Activated CD8-positive, alpha-beta T cell treated with anti-CD3 and anti-CD28 coated beads, Interleukin-2, amount 10 ng/mL, durations not matched to agents 7 days and 5 days (primary cell): ENCODE data around the gene CDKAL1. TPM values are rescaled to one million over a fixed set of nuclear protein-coding genes. Genes with fewer than 3 reads are reported as not detected.

ENCODE experiments used
- ATAC-seq: fragments of 150-1000 bp; cut with Tn5 transposase; one replicate; pipeline ENCODE4 v1.10.0; 2021; ENCODE audit warnings: moderate library complexity
- CTCF ChIA-PET: fragments of 350-600 bp; sonication (Branson Sonifier 250); formaldehyde crosslinking; loops from one replicate; lab custom pipeline; 2021; ENCODE audit warnings: antibody characterized with exemption; lab: Charles Lee
- POLR2A ChIA-PET: fragments of 350-600 bp; sonication (Branson Sonifier 250); formaldehyde crosslinking; loops from one replicate; lab custom pipeline; 2021; ENCODE audit warnings: antibody characterized with exemption; lab: Charles Lee
- DNase-seq: peaks from one replicate; pipeline ENCODE4 v3.0.0-alpha.2; 2020
- H3K27ac Mint-ChIP-seq: one replicate; pipeline ENCODE4 v1.8.0; 2021; ENCODE audit warnings: mild to moderate bottlenecking, mixed read lengths
- H3K27me3 Mint-ChIP-seq: one replicate; pipeline ENCODE4 v1.8.0; 2021; ENCODE audit warnings: low read depth, mixed read lengths
- H3K36me3 Mint-ChIP-seq: one replicate; pipeline ENCODE4 v1.8.0; 2021; ENCODE audit warnings: low read depth, mixed read lengths
- H3K4me1 Mint-ChIP-seq: one replicate; pipeline ENCODE4 v1.8.0; 2021; ENCODE audit warnings: low read depth, mixed read lengths
- H3K4me3 Mint-ChIP-seq: one replicate; pipeline ENCODE4 v1.8.0; 2021; ENCODE audit warnings: mild to moderate bottlenecking, mixed read lengths
- H3K9me3 Mint-ChIP-seq: one replicate; pipeline ENCODE4 v1.8.0; 2022; ENCODE audit warnings: mixed read lengths; ENCODE audit not compliant: insufficient read depth
- total RNA-seq, 2 experiments: library from RNA; stranded (reverse); gene quantifications; one replicate each; pipeline ENCODE4 v1.2.3, GENCODE V29; 2021

Gene CDKAL1
- total RNA-seq, 2 experiments from 2014 or later = 24.3 to 25.2 TPM

DNA sequence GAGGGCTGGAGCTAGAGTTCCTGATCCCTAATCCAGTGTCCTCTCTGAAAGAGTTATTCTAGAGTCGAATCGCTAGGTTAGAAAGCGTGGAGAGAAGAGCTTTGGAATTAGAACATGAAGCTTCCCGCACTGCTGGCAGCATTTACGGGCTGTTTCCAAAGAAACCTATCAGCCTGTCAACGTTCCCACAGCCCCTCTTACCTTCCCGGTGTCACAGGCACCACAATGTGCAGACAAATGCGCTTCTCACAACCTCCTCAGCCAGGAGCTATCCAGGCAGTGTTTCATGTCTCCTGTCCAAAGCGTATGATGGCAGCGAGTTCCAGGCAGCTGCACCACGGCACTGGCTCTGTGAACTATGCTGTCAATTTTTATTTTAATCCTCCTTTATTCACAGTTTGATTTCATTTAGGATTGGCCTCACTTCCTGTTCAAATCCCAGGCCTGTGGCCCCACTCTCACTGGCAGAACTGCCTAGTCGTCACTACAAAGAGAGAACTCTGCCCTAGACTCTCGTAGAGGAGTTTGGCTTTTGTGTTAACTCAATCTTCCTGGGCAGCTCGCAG is 736.5 kb downstream of the CDKAL1 start:
- ChIA-PET CTCF (no interaction called here), POLR2A (no interaction called here)
- no peaks in the 10 kb centered on the region for H3K36me3 Mint-ChIP-seq
- H3K4me1 Mint-ChIP-seq = no peaks in the 10 kb centered on the region
- no peaks in the 10 kb centered on the region for H3K27me3 Mint-ChIP-seq
- H3K27ac Mint-ChIP-seq = no peak overlapping the region
- H3K9me3 Mint-ChIP-seq = no peaks in the 10 kb centered on the region
- ATAC-seq = no peak
- DNase-seq = no peak
- no peak overlapping the region for H3K4me3 Mint-ChIP-seq

DNA sequence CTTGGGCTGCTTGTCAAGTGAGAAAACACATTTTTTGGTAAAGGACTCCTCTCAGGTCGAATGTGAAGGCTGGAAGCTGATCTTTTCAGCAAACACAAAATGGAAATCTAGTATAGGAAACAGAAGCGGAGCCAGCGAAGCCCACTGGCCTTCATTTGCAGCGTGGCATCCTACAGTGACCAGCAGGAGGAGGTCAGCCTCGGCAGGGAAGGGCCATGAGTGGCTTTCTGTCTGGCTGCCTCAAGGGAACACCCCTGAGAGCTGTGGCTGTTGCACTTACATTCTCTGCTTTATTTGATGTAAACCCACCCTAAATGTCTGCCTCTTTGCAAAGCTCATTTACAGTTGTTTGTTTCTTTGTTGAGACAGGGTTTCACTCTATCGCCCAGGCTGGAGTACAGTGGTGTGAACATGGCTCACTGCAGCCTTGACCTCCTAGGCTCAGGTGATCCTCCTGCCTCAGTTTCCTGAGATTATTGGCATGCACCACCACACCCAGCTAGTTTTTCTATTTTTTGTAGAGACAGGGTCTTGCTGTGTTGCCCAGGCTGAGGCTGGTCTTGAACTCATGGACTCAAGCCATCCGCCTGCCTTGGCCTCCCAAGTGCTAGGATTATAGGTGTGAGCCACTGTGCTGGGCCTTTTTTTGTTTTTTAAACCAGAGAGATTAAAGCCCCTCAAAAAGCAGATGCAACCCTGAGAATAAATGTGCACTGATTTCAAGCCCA is 737.3 kb downstream of the CDKAL1 start:
- no peak overlapping the region for H3K4me3 Mint-ChIP-seq
- CTCF ChIA-PET = no interaction called here
- DNase-seq (no peak), ATAC-seq (no peak)
- H3K27me3 Mint-ChIP-seq = no peaks in the 10 kb centered on the region
- no peaks in the 10 kb centered on the region for H3K36me3 Mint-ChIP-seq
- no peak overlapping the region for H3K27ac Mint-ChIP-seq
- H3K4me1 Mint-ChIP-seq = no peaks in the 10 kb centered on the region
- POLR2A ChIA-PET = no interaction called here
- no peaks in the 10 kb centered on the region for H3K9me3 Mint-ChIP-seq

- H3K4me1 Mint-ChIP-seq = no peaks in the 10 kb centered on the region
- H3K9me3 Mint-ChIP-seq = no peaks in the 10 kb centered on the region
- ChIA-PET POLR2A (no interaction called here), CTCF (no interaction called here)
- H3K4me3 Mint-ChIP-seq = no peak overlapping the region
- H3K27me3 Mint-ChIP-seq = peaks cover 4% of the 10 kb centered on the region
- no peak overlapping the region for H3K27ac Mint-ChIP-seq
- no peak for DNase-seq
- no peak for ATAC-seq
- no peaks in the 10 kb centered on the region for H3K36me3 Mint-ChIP-seq
These were observed 739.2 kb downstream of the CDKAL1 start for GRCh38 chr6:21273451-21273850.

DNA sequence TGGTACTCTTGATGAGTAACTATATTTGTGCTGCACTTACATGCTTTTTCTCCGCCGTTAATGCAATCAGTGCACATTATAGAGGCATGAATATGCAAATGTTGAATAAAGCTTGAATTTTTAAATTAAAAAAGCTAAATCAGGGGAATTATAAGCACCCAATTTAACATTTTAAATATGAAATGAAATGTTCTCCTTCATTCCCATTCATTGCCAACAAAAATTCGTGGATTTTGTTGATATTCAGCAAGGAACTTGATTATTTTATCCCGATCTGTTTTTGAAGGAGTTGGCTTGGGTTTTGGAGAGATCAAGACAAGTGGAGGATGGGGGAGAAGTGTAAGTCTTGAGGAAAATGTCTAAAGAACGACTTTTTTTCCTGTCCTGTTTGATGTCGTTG is 740.6 kb downstream of the CDKAL1 start:
- H3K36me3 Mint-ChIP-seq = no peaks in the 10 kb centered on the region
- H3K27me3 Mint-ChIP-seq = peaks cover 4% of the 10 kb centered on the region
- DNase-seq (no peak), ATAC-seq (no peak)
- H3K27ac Mint-ChIP-seq = no peak overlapping the region
- H3K4me3 Mint-ChIP-seq = no peak overlapping the region
- no peaks in the 10 kb centered on the region for H3K9me3 Mint-ChIP-seq
- POLR2A ChIA-PET = interaction anchor here (0.6 kb wide), 1 partner anchor 674 kb away, joined by 3 read pairs; no protein-coding TSS in a partner anchor
- CTCF ChIA-PET = no interaction called here
- no peaks in the 10 kb centered on the region for H3K4me1 Mint-ChIP-seq

- ATAC-seq (no peak), DNase-seq (no peak)
- Mint-ChIP-seq H3K27ac (no peak overlapping the region), H3K4me3 (no peak overlapping the region), H3K9me3 (no peaks in the 10 kb centered on the region), H3K4me1 (no peaks in the 10 kb centered on the region), H3K36me3 (no peaks in the 10 kb centered on the region), H3K27me3 (peaks cover 4% of the 10 kb centered on the region)
- ChIA-PET CTCF (no interaction called here), POLR2A (no interaction called here)
These were observed 743.5 kb downstream of the CDKAL1 start for GRCh38 chr6:21277601-21278374.

- no peak overlapping the region for H3K4me3 Mint-ChIP-seq
- ChIA-PET CTCF (no interaction called here), POLR2A (no interaction called here)
- DNase-seq = no peak
- no peaks in the 10 kb centered on the region for H3K36me3 Mint-ChIP-seq
- no peak for ATAC-seq
- H3K27ac Mint-ChIP-seq = no peak overlapping the region
- H3K4me1 Mint-ChIP-seq = no peaks in the 10 kb centered on the region
- H3K27me3 Mint-ChIP-seq = peaks cover 4% of the 10 kb centered on the region
- H3K9me3 Mint-ChIP-seq = no peaks in the 10 kb centered on the region
These were observed 744.1 kb downstream of the CDKAL1 start for GRCh38 chr6:21278375-21278745.

- CTCF ChIA-PET = no interaction called here
- Mint-ChIP-seq H3K4me3 (no peak overlapping the region), H3K4me1 (no peaks in the 10 kb centered on the region), H3K27ac (no peak overlapping the region), H3K27me3 (peaks cover 4% of the 10 kb centered on the region), H3K9me3 (no peaks in the 10 kb centered on the region), H3K36me3 (no peaks in the 10 kb centered on the region)
- POLR2A ChIA-PET = no interaction called here
- ATAC-seq = no peak
- DNase-seq = no peak
These were observed 745.4 kb downstream of the CDKAL1 start for GRCh38 chr6:21279619-21280018.

DNA sequence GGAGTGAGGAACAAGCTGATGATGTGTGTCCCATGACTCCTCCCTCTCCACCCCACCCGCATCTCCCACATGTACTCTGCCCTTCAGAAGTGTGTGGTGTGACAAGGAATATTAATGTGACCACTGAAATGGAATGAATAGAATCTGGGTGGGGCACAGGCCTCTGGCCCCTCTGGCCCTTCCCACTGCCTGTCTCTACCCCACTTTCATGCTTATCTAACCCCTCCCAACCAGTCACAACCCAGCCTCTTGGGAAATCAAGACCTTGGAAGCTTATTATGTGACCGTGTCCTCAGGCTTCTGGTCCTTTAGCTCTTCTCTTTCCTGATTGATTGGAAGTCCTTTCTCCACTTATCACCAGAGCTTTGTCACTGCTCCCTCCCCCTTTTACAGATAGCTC is 747.1 kb downstream of the CDKAL1 start:
- DNase-seq = no peak
- ChIA-PET POLR2A (no interaction called here), CTCF (no interaction called here)
- Mint-ChIP-seq H3K27me3 (peaks cover 4% of the 10 kb centered on the region), H3K4me3 (no peak overlapping the region), H3K9me3 (no peaks in the 10 kb centered on the region), H3K27ac (no peak overlapping the region), H3K4me1 (no peaks in the 10 kb centered on the region), H3K36me3 (no peaks in the 10 kb centered on the region)
- no peak for ATAC-seq

Other genes starting within 250 kb of the CDKAL1 start
- 10 to 100 TPM; 26.7 to 27.4 TPM for gene E2F3, start 132.6 kb upstream of the CDKAL1 start, total RNA-seq